Retinal pigment epithelial cell (primary cell): ENCODE data around the gene DUSP22.
A peak's percentile ranks its signal among the peaks of the same experiment; 100 is the strongest.

Experiments
- DNase-seq: peaks from one replicate; pipeline ENCODE4 v3.0.0-alpha.2; 2010; ENCODE audit warnings: low read depth
- H3K4me3 ChIP-seq: 2 replicates; pipeline ENCODE4 v1.5.1; 2011; ENCODE audit warnings: mild to moderate bottlenecking, low read length, control low read depth, moderate library complexity
- TF ChIP-seq, protein P1 (sequence below): conservative IDR thresholded peaks from 2 replicates; pipeline ENCODE4 v1.5.1; 2011; ENCODE audit warnings: low read depth, low read length, control low read depth, inconsistent platforms

Gene DUSP22

GRCh38 chr6:336159-337114 lies 44.1 kb downstream of the DUSP22 start:
- no peak overlapping the region for H3K4me3 ChIP-seq
- DNase-seq: no peak
- TF ChIP-seq, protein P1, sequence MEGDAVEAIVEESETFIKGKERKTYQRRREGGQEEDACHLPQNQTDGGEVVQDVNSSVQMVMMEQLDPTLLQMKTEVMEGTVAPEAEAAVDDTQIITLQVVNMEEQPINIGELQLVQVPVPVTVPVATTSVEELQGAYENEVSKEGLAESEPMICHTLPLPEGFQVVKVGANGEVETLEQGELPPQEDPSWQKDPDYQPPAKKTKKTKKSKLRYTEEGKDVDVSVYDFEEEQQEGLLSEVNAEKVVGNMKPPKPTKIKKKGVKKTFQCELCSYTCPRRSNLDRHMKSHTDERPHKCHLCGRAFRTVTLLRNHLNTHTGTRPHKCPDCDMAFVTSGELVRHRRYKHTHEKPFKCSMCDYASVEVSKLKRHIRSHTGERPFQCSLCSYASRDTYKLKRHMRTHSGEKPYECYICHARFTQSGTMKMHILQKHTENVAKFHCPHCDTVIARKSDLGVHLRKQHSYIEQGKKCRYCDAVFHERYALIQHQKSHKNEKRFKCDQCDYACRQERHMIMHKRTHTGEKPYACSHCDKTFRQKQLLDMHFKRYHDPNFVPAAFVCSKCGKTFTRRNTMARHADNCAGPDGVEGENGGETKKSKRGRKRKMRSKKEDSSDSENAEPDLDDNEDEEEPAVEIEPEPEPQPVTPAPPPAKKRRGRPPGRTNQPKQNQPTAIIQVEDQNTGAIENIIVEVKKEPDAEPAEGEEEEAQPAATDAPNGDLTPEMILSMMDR: peak; percentile 1

DNA sequence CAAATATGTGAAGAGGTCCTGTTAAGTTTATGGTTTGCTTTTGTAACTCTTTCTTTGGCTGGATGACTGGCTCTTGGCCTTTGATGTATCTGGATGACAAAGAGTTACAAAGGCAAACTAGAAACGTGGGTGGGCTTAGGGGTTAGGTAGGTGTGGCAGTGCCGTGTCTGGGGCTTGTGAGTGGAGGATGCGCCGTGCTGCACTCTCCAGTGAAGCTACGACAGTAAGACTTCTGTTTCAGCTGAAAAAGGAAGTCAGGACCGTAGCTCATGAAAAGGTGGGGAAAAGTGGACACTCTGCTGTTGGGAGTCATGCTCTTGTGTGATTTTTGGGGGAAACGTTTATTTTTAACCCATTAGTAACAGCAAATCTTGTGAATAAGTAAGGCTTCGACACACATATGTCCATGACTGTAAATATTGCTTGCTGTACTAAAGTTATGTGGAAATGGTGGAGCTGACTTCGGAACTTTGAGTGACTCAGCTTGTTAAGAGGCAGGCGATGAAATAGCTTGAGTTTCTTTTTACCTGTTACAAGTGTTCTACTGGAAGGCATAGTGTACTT lies 45.6 kb downstream of the DUSP22 start:
- TF ChIP-seq, protein P1: no peak
- H3K4me3 ChIP-seq: no peak overlapping the region
- DNase-seq: no peak

GRCh38 chr6:338815-339262 lies 46.6 kb downstream of the DUSP22 start:
- DNase-seq: no peak
- TF ChIP-seq, protein P1: no peak
- no peak overlapping the region for H3K4me3 ChIP-seq

- TF ChIP-seq, protein P1: no peak
- DNase-seq: no peak
- no peak overlapping the region for H3K4me3 ChIP-seq
Measured at GRCh38 chr6:339480-339879, 47.2 kb downstream of the DUSP22 start.

DNA sequence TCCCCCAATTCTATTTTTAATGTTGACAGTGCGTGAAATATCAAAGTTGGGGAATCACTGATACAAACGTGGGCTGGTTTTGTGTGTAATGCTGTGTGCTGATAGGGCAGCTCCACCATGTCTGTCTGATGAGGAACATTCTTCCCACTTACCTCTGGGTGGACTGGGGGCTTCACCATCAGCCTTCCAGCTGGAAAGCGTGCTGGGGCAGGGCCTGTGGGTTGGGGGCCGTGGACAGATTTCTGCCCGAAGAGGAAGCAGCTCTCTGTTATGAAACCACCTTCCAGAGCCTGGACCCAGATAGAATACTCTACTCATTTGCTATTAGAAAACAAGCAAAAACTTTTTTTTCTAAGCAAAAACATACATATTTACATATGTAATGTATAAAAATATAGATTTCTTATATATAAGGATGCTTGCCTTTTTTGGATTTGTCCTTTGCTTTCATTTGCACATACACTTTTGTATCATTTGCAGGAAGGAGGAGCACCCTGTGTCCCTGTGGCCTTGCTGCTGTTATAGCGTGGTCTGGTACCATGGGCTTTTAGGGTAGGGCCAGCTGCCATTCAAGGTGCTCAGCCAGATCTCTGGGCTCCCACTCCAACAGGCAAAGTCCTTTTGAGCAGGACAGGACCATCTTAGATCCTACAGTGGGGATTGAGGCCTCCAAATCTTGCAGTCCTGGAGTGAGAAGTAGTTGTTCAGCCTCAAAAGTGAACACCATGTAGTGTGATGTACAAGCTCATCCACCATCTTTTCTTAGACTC lies 48.1 kb downstream of the DUSP22 start:
- no peak overlapping the region for H3K4me3 ChIP-seq
- TF ChIP-seq, protein P1: no peak
- DNase-seq: no peak

DNA sequence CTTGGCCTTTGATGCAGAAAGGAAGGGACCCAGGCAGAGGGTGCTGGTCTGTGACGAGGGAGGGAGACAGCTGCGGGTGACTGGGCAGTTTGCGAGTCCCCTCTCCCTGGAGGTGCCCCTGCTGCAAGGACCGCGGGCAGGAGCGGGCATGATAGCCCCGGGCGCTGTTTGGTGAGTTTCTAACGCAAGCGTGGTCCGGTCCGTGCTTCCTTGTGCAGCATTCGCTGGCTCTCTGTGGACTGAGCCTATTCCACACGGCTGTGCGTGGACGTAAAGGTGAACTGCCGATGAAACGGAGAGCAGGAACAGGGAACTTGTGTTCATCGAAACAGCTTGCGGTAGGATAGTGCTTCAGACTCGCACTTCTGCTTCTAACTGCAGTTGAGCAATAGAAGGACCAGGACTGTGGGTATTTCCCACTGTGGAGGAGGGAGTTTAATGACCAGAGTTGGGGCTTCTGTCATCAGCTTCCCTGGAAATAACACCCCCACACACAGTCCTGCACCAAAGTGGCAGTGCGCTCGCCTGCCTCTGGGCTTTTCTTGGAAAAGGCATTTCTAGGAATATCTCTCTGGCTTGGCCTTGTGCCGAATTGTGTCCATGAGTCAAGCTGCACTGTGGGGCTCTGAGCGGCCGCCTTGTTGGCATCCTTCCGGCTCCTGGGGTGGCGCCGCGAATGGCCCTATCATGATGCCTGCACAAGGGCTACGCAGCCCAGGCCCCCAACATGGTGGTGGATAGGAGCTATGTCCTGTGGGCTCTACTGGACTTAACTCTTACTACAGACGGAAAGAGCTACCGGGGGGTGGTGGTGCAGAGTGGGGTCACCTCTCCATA lies 48.9 kb downstream of the DUSP22 start:
- TF ChIP-seq, protein P1: no peak
- no peak for DNase-seq
- no peak overlapping the region for H3K4me3 ChIP-seq
